Measurements from ENCODE around the gene CIB2.

The CIB2 gene

DNA sequence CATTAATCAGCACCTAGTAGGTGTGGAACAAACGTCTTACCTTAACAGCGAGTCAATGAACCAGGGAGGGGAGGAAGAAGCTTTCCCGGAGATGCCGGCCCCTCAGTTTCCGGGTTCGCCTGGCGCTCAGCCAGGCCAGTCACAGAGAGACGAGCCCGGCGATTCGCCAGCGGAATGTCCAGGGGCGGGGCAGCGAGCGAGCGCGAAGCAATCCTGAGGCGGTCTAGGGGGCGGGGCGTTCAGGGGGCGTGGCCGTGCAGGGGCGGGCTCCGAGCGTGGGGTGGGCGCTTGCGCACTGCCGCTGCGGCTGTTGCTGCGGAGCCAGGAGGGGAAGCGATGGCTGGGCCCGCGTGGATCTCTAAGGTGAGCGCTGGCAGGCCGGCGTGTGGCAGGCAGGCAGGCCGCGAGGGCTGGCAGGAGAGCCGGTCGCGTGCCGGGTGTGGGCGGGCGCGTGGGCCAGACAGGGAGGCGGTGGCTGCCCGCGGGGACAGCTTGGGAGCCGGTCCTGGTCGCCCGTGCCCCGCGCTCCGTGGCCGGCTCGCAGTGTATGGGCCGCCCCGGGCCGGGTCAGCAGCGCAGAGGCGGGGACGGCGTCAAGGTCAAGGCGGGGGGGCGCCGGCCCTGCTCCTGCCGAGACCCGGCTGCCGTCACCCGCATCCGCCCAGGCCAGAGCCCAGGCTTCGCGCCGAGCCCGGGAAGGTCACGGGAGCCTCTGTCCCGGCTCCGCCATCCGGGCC is 18.0 kb upstream of the CIB2 start, which contains the start of gene IDH3A:
Gene IDH3A (plus strand): TSS at position 295 of the 737 bp plus-strand sequence. CDS start 42 bp downstream, at position 337.
- DNase-seq = peak; percentile 99

DNA sequence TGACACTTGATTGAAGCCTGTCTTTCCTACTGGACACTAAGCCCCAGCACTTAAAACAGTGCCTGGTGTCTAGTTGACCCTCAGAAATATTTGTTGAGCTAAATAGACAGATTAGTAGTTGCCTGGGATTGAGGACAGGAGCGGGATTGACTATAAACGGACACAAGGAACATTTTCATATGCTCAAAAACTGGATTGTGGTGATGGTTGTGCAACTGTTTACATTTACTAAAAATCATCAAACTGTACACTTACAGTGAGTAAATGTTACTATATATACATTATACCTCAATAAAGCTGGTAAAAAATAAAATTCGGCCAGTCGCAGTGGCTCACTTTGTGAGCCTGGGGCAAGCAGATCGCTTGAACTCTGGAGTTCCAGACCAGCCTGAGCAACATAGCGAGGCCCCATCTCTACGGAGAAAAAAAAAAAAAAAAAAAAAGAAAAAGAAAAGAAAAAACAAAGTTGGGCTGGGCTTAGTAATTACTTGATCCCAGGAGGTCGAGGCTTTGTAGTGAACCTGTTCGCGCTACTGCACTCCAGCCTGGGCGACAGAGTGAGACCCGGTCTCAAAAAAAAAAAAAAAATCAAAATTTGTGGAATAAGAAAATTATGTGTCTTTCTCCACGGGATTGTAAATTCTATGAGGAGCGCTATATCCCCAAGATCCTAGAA is 17.3 kb upstream of the CIB2 start:
- no peak for DNase-seq

DNA sequence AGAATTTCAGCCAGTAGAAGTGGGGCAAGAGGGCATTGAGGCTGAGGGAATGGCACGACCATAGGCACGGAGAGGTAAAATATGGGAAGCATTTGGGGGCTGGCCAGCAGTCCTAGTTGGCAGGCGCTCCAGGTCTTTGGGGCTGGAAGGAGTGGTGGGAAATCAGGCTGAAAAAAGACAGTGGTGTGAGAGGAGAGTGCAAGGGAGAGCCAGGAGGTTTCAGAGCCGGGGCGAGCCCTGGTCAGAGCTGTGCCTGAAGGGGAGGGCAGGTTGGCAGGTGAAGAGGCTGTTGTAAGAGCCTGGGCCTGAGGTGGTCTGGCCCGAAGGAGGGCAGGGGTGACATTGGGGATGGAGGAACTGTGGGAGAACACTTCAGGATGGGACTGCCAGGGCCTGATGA is 16.3 kb upstream of the CIB2 start:
- no peak for DNase-seq

DNA sequence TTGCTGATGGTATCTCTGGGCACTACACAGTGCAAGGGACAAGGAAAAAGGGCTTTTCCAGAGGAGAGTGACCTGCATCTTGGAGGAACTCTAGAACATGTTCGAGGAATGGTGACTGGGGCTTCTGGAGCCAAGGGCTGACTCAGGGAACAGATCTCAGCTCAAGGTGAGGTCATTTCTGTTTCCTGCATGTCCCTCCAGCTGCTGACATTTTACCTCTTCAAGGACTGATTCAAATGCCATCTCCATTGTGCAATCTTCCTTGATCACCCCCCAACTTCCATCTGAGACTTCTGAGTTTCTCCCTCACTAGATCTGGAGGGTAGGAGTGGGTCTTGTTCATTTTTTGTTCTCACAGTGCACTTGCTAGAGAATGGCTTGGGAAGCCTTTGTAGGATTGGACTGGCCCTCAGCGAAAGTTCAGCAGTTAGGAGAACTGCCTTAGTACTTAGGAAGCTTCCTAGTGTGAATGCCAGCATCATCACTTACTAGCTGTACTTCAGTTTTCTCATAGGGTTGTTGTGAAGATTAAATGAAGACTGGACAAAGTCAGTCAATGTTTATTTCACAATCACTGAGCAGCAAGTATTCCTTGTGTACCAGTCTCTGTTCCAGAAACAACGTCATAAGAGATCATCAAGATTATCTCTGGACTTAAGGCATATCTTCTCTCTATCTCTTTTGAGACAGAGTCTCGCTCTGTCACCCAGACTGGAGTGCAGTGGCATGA is 15.3 kb upstream of the CIB2 start:
- no peak for DNase-seq

GRCh38 chr15:78142332-78142731 is 11.1 kb upstream of the CIB2 start:
- DNase-seq = no peak

DNA sequence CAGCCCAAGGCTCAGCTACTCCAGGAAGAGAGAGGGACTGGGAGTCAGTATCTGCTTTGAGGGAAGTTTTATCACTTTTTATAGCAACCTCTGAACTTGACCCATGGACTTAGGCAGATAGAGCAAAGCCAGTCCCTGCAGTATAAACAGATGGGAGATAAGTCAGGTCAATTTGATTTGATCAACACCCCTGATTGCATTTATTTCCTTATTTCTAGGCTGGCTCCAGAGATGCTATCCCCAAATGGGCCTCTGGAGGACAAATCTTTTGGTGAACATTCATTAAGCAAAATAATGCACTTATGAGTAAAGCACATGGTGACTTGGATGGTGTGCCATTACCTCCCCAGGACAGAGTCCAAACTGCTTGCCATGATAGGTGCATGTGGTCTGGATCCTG is 9.0 kb upstream of the CIB2 start:
- no peak for DNase-seq

DNA sequence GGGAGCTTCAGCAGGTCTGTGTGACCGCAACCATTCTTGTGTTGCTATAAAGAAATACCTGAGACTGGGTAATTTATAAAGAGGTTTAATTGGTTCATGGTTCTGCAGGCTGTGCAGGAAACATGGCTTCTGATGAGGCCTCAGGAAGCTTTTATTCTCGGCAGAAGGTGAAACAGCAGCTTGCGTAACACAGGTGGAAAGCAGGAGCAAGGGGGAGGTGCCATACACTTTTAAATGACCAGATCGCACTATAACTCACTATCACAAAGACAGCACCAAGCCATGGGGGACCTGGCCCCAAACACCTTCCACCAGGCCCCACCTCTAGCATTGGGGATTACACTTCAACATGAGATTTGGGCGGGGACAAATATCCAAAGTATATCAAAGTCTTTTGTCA is 8.3 kb upstream of the CIB2 start:
- no peak for DNase-seq

DNA sequence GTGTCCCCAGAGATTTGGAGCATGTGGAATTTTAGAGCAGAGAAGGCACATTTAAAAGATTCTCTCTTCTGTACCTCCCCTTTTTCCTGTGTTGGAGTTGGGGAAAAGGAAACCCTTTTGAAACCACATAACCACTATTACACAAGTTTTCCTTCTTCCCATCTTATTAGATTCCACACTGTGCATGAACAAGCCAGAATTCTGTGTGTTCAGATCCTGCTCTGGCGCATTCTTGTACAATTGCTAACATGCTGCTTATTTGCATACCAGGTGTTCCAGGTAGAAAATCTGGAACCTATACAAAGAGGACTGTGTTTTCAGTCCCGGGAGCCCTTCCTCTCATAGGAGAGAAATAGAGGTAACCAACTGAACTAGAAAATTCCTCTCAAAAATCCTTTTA is 2.6 kb upstream of the CIB2 start:
- no peak for DNase-seq

DNA sequence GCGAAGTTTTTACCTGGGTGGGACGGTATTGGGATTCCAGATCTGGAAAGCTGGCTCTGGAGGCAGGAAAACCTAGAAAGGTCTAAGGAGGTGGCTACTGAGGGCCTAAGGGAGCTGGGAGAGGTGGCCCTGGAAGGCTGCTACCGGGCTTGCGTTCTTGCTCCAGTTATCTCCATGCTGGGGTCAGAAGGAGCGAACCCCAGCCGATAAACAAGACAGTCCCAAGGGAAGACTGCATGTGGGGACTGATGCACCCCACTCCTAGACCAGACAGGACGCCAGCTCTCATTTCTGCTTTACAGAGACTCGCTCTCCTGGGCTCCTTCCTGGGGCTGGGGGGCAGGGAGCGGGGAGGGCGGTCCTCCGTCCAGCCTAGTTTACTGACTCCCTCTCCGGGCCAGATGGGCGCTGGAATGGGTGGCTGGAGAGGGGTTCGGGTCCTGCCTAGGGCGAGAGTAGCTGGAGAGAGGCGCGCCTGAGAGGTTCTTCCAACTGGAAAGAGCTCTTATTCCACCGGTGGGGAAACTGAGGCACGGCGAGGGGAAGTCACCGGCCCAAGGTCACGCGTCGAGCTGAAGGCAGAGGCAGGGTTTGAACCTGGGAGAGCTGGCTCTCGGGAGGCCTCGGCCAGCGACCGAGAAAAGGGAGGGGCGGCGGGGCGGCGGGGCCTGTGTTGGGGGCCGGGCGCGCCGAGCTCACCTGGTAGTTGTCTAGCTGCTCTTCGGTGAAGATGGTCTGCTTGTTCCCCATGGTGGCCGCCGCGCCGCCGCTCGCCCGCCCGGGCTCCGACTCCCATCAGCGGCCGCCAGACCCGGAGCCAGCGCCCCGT is 565 bp downstream of the CIB2 start:
- DNase-seq = no peak

DNA sequence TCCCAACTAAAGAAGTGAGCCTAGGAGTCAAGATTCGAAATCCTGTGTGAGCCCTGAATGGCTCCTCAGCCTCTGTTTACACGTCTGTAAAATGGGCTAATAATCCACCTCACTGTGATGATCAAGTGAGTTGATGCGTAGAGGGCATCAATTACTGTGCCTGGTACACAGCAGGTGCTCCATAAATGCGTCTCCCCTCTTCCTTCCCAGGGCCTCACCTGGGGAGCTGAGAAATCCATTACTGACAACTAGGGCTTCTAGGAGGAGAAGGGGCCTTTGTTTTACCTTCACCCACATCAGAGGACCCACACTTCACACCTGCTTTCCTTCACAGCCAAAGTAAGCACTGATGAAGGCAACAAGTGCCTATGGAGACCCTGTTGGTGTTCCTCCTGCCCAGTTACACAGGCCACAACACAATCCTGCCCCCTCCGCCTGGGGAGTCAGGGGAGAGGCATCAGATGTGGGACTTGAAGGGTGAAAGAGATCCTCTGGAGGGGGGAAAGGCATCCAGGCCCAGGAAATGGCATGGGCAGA is 1.4 kb downstream of the CIB2 start:
- no peak for DNase-seq

GRCh38 chr15:78129077-78129750 is 2.0 kb downstream of the CIB2 start:
- DNase-seq = no peak

DNA sequence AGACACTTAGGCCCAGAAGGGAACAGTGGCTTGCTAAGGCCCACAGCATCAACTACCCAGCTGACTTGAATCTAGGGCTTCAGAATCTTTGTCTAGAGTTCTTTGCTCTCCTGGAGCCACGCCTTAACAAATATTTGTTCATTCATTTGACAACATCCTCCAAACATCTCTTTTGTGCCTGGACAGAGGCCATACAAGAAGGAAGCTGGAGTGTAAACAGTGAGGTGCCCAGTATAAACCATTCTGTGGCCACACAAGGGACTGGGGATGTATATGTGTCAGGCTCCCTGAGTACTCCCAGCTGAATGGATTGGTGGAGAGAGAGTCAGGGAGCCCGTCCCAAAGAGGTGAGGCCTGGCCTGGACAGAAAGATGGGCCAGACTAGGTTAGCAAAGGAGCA is 3.4 kb downstream of the CIB2 start:
- DNase-seq = no peak

DNA sequence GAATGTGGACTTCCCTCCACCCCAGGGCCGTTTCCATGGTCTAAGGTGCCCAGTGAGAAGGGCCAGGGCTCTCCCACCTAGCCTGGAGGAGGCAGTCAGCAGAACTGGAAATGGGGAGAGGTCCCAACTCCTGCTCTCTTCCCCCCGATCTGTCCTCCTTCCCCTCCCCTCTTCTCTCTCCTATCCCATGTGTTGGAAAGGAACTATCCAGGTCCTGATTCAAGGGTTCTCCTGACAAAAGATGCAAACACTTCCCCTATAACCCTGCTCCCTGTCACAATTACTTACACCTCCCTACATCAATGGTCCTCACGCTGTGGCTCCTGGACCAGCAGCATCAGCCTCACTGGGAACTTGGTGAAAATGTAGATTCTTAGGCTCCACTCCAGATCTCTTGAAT is 6.0 kb downstream of the CIB2 start:
- no peak for DNase-seq

- DNase-seq = no peak
Measured at GRCh38 chr15:78120523-78120922, 10.7 kb downstream of the CIB2 start.

DNA sequence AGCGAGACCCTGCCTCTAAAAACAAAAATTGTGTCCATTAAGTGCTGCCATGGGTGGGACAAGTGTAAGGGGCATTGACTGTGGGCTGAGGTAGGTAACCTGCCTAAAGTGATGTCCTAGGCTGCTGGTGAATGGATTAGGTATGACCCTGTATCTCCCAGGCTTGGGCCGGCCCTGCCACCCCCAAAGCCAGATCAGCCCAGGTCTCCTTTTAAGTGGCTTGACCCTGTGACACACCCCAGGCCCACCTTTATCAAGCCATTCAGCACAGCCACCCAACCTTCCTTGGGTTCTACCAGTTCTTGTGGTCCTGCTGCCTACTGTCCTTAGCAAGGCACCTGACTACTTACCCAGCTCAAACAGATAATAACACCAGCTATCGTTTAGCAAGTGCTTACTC is 18.7 kb downstream of the CIB2 start:
- no peak for DNase-seq

DNA sequence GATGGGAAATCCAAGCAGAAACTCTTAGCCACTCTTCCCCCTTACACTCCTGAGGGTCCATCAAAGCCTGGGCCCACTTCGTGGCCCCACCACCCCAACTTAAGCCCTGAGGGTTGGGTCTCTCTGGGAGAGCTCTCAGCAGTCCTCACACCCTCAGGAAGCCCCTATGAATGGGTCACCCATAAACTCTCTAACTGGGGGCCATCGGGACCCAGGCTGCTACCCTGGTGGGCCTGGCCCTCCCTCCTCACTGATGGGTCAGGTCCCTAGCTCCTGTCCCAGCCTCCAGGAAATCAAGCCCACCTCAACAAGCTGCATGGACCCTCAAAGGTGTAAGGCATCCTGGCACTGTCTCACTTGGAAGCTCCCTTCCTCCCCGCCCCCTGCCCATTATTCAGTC is 19.5 kb downstream of the CIB2 start:
- DNase-seq = no peak

- DNase-seq = no peak
Measured at GRCh38 chr15:78110916-78111475, 20.2 kb downstream of the CIB2 start.

DNA sequence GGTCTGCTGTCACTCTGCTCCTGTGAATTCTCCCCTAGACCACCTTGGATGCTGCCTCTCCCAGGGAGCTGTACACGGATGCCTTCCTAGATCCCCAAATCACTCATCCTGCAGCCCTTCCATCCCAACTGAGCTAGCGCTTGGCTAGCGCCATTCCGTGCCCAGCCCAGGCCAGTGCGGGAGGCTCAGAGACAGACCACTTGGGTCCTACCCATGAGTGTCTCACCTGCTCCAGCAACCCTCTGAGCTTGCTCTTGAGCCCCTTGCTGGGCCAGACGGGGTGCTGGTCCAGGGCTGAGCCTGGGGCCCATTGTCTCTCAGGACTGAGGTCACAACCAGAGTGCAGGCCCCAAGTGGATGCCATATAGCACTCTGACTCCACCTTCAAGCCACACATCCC is 21.1 kb downstream of the CIB2 start:
- DNase-seq = no peak

DNA sequence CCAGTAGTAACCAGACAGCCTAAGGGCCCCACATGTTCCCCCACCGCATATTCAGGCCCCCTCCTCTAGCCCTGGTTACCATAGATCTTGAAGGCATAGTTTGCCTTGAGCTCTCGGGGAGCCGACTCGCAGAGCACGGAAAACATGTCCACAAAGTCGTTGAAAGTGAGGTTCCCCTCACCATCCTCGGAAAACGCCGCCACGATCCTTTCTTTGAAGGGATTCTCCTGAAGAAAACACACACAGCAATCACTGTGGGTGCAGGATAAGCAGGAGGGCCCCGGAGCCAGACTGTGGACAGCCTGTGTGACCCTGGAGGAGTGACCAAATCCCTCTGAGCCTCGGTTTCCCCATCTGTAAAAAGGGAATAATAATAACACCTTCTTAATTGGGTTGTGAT is 22.1 kb downstream of the CIB2 start:
- no peak for DNase-seq

DNA sequence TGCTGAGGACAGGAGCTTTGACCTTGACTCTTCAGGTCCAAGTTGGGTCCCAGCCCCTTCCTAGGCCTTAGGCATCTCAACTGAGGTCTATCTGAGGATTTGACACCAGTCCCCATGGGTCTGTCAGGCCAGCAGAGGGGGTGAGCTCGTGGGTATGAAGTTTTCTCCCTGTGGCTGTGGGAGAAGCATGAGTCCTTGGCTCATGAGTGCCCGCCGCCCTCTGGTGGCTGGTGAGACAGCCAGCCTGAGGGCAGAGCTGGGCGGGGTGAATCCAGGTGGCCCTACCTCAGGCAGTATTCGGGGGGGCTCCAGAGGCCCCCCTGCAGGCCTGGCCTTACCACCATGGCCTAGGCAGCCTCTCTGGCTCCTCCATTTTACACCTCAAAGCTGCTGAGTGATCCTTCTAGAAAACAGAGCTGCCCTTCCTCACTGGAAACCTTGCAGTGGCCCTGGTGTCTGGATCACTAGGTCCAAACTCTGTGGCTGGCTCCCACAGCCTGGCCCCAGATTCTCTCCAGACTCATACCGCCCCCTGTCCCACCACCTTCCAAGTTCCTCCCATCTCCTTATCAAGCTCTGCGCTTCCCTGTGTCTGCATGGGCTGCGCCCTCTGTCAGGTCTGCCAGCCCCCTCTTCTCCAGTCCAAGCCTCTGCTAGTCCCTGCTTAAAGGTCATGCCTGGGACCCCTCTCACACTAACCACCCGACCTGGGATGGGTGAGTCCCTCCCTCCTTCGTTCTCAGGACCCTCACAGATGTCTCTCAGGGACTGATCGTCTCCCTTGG is 22.8 kb downstream of the CIB2 start:
- peak; percentile 87 for DNase-seq

DNA sequence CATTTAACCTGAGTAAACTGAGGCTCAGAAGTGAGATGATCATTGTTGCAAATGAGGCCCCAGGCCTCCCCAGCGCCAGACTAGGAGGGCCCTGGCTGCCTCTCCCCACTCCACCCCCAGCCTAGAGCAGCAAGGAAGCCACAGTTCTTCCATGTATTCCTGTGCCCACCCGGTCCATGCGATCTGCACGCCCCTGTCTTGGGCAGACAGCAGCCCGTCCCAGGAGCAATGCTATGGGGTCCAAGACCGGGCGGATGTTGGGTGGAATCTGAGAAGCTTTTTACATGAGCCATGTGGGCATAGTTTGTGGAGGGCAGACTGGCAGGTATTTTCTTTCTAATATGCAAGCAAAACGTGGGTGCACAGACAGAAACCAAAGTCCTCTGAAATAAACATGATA is 23.8 kb downstream of the CIB2 start:
- DNase-seq = no peak

Measured in CD4-positive, alpha-beta T cell treated with Interleukin-12 subunit alpha and Interleukin-12 subunit beta, for 1 hour (primary cell).